GM20431 (cell line): Measurements from ENCODE around the gene PRKCZ.

Experiments used
- in situ Hi-C: fragments of 300-500 bp; cut with MseI, MboI; formaldehyde crosslinking; loops from one replicate; pipeline ENCODE4 v1.15.0; 2020; ENCODE audit warnings: low sequenced_read_pairs; ENCODE audit not compliant: unreplicated experiment

The PRKCZ gene

DNA sequence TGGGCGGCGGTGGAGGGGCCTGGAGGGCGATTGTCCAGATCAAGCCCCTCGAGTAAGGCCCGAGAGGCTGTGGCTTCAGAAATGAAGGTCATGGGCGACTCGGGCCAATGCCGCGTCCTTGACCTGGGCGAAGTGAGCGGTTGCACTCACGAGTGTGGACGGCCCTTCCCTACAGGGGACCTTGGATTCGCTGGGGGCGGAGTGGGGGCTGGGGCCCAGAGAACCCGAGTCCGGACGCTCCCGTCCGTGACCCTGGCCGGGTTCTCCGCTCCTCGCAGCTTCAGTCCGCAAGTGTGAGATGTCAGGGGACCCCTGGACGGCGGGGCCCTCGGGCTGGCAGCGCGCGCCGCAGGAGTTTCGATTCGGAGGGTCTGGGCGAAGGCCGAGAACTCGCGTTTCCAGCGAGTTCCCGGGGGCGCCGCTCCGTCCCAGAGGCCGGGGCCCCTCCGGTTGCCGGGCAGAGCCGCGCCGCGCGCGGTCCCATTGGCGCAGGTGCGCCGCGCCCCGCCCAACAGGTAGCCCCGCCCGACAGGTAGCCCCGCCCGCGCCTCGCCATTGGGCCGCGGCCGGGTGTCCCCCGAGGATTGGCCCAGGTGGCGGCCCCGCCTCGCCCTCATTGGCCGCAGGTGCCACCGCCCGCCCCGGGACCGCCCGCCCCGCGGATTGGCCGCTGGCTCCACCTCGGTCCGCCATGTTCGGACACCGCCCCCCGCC lies at the start of gene PRKCZ:
PRKCZ (plus strand) TSS at position 694 of the 714 bp plus-strand sequence. CDS start 220 bp downstream, outside the sequence.
- in situ Hi-C loops, result no loop called here

DNA sequence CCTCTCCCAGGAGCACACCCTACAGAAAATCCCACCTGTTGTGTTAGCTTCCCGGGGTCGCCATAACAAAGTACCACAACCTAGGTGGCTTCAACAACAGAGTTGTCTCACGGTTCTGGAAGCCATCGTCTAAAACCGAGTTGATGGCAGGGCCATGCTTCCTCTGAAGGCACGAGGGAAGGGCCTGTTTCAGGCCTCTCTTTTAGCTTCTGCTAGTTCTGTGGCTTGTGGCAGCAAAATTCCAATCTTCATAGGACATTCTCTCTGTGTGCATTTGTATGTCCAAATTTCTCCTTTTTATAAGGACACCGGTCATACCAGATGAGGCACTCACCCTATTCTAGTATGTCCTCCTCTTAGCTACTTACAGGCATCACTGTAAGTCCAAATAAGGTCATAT lies 49.8 kb upstream of the PRKCZ start:
- in situ Hi-C loops, result no loop called here

DNA sequence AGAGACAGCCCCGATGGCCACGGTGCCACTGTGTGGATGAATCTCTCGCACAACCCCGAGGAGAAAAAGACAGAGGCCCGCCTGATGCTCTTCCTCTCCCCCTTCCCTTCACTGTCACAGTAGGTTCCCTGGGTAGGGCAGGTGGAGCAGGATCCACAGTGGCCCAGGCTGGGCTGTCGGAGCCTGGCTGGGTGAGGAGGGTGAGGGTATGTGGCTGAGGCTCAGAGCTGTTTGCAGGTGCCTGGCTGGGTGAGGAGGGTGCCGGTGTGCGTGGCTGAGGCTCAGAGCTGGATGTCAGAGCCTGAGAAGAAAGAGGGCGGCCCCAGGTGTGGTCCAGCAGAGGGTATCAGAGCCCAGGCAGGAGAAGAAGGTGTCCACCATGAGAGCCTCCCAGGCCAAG lies 49.4 kb upstream of the PRKCZ start:
- in situ Hi-C loops, result no loop called here

DNA sequence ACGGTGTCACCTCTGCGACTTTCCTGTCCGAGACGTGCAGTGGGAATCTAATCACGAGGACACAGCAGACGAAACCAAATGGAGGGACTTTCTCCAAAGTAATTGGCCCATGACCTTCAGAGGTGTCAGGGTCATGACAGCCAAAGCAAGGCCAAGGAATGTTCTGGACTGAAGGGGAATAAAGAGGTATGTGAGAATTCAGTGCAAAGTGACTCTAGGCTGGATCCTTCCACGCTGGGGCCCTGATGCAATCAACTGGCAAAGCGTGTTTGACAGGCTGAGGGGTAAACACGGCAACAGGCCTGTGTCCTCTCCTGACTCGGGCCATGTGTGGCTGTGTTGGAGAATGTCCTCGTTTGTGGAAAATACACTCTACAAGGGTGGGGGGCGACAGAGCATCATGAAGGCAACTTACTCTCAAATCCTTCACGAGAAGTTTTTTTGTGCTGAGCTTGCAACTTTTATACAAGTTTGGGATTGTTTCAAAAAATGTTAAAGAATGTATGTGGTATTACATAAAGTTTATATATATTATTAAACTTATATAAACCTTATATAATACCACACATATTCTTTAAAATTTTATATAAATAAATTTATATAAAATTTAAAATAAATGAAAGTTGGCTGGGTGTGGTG lies 48.3 kb upstream of the PRKCZ start:
- in situ Hi-C loops, result no loop called here

DNA sequence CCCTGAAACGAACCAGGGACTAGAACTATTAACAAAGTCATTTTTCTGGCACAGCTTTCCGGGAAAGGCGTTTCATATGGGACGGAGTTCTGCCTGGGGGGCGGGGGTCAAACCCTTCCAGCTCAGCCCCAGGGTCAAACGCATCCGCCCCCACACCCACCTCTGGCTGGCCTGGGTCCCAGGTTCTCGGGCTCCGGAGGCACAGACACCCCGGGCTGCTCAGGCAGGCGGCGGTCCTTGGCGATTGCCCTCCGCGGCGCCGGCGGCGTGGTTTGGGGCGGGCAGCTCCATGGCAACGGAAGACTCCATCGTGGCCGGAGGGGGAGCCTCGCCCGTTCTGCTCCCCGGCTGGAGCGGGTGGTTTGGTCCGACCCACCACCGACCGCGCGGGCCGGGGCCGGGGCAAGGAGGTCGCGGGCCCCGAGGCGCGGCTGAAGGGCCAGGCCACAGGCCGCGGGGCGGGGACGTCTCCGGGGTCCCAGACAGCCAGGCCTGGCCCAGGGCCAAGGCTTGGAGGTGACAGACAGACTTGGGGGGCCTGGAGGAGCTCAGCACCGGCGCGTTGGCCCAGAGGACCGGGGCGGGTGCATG lies 46.6 kb upstream of the PRKCZ start, which contains the start of gene CFAP74:
CFAP74 (minus strand) TSS at position 246 of the 591 bp plus-strand sequence. CDS start 12,830 bp downstream, outside the sequence.
- in situ Hi-C loops, result no loop called here

DNA sequence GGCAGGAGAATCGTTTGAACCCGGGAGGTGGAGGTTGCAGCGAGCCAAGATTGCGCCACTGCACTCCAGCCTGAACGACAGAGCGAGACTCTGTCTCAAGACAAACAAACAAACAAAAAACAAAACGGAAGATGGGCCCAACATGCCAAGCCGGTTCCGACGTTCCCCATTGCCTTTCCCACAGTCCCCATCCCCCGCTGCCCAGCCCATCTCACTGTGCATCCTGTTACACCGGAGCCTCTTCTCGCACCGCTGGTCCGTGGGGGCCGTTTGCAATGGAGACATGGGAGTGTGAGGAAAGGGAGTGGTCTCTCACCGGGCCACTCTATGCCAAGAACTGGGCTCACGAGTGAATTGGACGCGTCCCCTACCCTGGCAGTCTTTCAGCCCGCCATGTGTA lies 45.4 kb upstream of the PRKCZ start:
- in situ Hi-C loops, result no loop called here

DNA sequence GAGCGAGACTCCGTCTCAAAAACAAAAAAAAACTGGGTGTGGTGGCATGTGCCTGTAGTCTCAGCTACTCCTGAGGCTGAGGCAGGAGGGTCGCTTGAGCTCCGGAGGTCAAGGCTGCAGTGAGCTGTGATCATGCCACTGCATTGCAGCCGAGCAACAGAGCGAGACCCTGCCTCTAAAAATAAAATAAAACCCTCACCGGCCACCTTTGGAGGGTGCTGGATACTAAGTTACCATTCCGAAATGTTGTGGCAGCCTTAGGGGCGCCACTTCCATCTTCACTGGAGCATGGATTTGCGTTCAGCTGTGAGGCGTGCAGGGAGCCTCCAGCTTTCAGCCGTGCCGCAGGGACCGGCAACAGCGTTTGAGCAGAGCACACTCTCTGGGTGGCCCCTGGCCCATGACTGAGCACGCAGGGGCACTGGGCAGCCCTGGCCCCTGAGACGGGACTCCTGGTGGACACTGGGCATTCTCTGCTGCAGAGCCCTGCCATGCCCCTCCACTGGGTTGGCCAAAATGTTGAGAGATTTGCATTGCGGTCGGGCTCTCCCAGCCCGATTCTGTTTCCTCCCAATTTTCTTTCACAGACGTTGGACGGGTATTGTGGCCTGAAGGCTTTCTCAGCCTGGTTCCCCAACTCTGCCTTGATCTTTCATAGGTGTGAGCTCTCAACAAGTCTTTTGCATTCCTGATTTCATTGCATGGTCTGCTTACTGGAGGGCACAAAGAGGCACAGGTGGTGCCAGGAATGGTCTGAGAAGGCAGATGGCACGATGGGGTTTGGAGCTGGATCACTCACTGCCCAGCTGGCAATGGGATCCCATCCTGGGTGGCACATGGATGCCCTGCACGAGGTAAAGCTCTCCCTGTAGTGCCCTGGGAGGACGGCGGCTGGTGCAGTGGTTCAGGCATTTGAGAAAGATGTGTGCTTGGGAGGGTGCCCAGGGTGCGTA lies 40.8 kb upstream of the PRKCZ start:
- in situ Hi-C loops, result no loop called here

DNA sequence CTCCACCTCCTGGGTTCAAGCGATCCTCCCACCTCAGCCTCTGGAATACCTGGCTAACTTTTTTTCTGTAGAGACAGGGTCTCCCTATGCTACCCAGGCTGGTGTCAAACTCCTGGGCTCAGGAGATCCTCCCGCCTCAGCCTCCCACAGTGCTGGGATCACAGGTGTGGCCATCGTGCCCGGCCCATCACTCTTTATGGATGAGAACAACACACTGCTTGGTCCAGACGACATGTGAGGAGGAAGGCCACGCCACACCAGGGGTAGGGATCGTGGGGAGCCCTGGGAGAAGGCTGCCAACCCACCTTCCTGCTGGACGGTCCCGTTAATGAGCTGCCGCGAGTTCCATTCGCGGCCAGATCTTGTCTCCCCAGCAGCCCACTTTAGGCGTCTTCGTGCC lies 36.0 kb upstream of the PRKCZ start:
- in situ Hi-C loops, result no loop called here

DNA sequence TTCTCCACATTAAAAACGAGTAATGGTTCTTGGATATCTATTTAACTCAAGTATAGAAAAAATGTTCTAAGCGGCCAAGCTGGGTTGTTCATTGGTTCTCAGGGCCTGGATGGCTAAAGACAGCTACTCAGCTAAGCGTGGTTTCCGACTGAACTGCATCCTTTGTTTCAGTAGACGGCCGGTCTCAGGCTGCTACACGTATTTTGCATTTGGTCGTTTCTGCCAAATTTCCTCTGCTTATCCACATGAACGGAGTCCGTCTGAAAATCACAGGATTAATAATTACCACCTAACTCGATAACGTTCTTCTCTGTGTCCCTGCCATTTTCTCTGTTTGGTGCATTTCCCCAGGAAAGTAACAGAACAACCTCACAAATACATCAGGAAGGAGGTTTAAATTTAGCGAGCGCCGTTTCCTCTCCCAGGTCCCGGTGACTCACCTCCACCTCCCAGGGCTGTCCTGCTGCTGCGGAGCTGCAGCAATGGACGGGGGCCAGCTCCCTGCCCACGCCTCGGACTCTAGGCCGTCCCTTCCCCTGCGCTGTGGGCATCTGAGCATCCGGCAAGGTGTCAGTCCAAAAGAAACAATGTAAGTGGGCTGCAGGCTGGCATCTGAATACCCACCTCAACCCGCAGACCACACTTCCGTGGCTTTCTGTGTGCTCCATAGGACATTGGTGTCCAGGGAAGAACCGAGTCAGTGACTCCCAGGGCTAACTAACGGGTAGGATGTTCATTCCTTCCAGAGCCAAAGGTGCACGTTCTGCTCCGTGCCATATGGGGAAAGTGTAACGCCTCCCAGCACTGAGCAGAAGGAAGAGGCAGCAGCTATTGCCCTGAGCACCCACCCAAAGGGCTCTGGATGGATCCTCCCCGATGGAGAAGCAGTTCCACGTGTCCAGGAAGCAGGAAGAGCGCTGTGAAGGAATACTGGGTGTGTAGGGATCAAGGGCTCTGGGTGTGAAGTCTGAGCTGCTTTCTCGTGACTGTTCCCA lies 35.2 kb upstream of the PRKCZ start:
- in situ Hi-C loops, result no loop called here

DNA sequence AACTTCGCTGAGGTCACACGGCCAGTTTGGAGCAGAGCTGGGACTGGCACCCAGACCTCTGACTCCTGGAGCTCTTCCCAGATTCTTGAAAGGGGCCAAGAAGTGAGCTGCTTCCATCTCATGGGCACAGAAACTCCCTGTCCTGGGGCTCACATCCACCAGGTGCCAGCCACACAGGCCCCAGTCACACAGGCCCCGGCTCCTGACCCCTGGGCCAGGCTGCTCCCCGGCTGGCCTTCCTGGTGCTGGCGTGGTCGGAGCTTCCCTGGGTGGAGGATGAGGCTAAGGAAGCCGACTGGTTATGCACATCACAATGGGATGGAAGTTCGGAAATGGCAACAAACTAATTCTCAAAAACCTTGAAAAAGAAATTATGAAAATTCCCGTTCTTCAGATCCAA lies 34.1 kb upstream of the PRKCZ start:
- in situ Hi-C loops, result no loop called here

DNA sequence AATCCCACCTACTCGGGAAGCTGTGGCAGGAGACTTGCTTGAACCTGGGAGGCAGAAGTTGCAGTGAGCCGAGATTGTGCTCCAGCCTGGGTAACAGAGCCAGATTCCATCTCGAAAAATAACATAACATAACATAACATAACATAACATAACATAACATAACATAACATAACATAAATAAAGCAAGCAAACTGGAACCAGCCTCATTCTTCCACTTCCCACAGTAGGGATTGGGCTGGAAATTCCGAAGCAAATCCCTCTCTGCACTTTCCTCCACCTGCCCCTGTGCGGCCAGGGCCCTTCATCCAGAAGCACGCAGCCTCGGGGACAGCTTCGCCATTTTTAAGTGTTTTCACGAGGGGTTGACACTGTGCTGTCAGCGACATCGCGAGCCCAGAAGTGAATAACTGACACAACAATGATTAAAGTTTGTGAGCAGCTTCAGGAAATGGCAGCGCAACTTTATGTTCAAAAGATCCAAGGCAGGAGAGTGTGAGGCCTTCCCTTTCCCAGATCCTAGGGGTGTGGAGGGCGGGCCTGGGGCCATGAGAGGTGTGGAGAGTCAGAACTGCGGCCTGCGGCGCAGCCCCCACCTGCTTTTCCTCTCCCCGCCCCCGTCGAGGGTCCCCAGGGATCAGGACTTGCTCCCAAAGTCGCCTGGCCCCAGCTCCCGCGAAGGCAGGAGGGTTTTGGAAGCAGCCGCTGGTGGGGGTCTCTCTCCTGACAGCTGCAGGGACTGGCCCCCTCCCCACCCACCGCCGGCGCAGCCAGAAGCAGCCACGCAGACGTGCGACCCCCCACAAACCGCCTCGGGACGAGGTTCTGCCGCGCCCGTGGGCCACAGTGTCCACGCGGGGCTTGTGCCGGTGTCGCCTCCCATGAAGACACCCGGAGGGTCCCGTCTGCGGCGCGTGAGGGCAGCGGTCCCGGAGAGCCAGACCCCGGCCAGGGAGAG lies 31.7 kb upstream of the PRKCZ start:
- in situ Hi-C loops, result no loop called here

DNA sequence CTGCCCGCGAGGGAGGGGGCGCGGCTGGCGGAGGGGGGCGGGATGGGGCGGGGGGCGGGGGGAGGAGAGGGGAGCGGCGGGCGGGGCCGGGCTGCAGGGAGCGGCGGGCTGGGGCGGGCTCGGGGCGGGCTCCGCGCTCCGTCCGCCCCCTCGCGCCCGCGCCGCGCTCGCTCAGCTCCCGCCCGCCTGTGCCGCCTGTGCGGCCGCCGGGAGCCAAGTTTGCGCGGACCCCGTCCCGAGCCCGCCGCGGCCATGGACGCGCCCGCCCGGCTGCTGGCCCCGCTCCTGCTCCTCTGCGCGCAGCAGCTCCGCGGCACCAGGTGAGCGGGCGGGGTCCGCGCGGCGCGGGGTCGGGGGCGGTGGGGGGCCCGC lies 31.1 kb upstream of the PRKCZ start, which contains the start of gene GABRD:
GABRD (plus strand) TSS at position 174 of the 372 bp plus-strand sequence; CDS start at position 253, 79 bp downstream.
- in situ Hi-C loops, result no loop called here

DNA sequence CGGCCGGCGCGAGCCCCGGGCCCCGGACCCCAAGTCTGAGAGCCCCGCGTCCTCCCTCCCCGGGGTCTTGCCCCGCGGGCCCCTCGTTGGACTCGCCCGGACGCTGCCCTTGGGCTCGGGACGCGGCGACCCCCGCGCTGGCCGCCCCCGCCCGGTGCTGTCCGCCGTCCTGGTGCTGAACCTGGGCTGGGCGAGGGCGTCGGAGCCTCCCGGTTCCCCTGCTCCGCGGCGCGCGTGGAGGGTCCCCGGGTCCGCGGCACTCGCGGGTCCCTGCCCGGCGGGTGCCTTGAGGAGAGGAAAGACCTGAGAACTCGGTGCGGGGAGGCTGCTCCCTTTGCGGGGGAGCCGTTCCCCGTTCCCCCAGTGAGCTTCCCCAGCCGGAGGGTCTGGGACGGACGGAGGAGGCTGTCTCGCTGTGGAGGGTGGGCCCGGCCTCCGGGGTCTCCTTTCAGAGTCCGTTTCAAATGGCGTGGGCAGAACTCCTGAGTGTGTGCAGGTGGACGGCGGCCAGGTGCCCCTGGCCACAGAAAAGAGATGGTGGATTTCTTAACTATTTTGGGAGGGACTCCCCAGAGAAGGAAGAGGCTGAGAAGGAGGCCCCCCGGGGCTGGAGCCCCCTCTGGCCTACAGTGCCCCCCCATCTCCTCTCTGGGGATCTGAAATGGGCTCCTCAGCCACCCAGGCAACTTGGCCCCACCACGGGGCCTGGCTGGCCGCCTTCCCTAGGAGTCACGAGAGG lies 30.5 kb upstream of the PRKCZ start:
- in situ Hi-C loops, result no loop called here

DNA sequence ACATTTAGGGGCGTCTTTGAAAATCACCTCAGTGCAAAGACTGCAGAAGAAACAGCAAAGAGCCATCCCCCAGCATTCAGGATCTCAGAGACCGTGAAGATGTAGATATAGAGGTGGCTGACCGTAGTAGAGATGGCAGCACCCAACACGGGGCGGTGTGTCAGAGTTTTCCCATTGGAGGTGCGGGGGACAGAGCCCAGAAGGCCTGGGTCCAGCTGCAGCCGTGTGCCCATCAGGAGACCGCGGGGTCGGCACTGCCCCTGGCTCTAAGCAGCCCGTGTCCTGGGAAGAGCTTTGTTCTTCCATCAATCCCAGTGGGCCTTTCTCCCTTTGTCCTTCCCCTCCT lies 29.9 kb upstream of the PRKCZ start:
- in situ Hi-C loops, result no loop called here

DNA sequence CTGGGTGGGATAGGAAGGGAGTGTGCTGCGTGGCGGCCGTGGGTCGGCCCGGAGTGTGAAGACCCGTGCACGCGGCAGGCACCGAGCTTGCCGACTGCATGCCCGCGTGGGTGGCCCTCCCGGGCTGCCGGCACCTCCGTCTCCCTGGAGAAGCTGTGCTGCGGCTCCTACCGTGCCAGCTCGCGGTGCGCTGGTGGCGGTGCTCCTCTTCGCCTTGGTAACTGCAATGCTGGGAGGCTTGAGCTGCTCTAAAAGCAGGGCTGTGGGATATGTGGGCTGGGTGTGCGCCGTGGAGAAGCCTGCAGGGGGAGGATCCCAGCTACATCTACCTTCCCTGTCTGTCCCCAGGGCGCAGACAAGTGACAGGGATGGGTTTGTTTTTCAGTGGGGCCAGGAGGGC lies 28.7 kb upstream of the PRKCZ start:
- in situ Hi-C loops, result no loop called here

DNA sequence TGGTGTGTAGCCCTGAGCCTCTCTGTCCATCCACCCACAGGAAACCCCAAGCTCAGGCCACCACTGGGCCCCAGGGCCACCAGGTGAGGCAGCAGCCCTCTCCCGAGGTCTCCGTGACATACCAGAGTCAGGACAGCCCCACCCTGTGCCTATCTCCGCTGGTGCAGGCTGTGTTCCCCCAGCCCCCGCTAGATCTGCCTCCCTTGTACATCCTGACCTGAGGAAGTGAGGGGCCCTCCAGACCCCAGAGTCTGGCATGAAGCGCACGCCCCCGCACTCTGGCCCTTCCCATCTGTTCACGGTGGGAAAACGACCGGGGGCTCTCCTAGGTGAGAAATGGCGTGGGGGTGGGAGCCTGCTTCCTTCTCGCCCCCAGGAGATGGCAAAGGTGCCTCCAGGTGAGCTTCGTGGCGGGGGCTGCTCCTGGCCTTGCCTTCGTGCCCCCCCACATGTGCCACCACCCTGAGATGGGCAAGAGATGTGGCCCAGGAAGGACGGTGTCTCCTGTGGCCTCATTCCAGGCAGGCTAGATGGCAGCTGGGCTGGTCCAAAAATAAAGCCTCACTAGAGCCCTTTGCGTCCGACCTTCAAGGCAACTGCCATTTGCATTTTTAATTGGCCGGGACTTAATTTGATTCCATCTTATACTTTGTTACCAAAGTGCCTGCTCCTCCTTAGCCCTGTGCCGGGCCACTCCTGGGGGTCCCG lies 28.0 kb upstream of the PRKCZ start:
- in situ Hi-C loops, result no loop called here

DNA sequence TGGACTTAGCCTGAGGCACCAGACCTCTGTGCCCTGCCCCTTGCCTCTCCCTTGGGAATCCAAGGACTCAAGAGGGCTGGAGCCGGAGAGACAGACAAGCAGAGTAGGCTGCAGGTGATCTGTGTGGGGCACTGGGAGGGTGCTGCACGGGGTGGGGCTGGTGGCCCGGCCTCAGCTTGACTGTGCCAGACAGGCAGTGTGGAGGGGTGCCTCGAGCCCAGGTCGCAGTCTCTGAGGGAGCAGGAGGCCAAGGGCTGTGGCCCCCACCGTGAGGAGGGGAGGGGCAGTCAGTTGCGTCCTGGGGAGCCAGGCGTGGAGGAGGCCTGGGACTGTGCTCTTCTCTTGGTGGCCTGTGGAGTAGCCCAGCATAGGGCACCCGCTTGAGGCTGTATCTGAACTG lies 27.0 kb upstream of the PRKCZ start:
- in situ Hi-C loops, result no loop called here
